Chondrocyte (in vitro differentiated cells): ENCODE results near the gene SLBP. TPM values are rescaled to one million over a fixed set of nuclear protein-coding genes. Genes with fewer than 3 reads are reported as not detected.

Source experiments
- DNase-seq: peaks from one replicate; pipeline ENCODE4 v3.0.0; 2021; ENCODE audit warnings: mixed read lengths, low spot score
- H3K27ac Mint-ChIP-seq: one replicate; pipeline ENCODE4 v1.8.0; 2021; ENCODE audit warnings: mild to moderate bottlenecking, moderate library complexity, mixed read lengths; ENCODE audit not compliant: unreplicated experiment
- H3K27me3 Mint-ChIP-seq: 2 replicates; pipeline ENCODE4 v1.8.0; 2021; ENCODE audit warnings: low read depth, mixed read lengths
- H3K36me3 Mint-ChIP-seq: 2 replicates; pipeline ENCODE4 v1.8.0; 2021; ENCODE audit warnings: low read depth, mixed read lengths
- H3K4me1 Mint-ChIP-seq: 2 replicates; pipeline ENCODE4 v1.8.0; 2021; ENCODE audit warnings: low read depth, mild to moderate bottlenecking, mixed read lengths
- H3K4me3 Mint-ChIP-seq: one replicate; pipeline ENCODE4 v1.8.0; 2021; ENCODE audit warnings: mild to moderate bottlenecking, moderate library complexity, mixed read lengths; ENCODE audit not compliant: unreplicated experiment
- H3K9me3 Mint-ChIP-seq: 2 replicates; pipeline ENCODE4 v1.8.0; 2021; ENCODE audit warnings: low read depth, mixed read lengths
- CTCF ChIP-seq: fragments of 200-600 bp; sonication (generic); IDR thresholded peaks from 2 replicates; pipeline ENCODE4 v1.5.0; 2021; ENCODE audit warnings: antibody characterized with exemption, mild to moderate bottlenecking, moderate library complexity
- total RNA-seq: library from RNA; stranded (reverse); gene quantifications from 3 replicates; pipeline ENCODE4 v1.2.1, GENCODE V29; 2021

The SLBP gene
- total RNA-seq, 1 donor from 2014 or later, result 48.7 TPM

- Mint-ChIP-seq H3K27me3 (no peaks in the 10 kb centered on the region), H3K4me1 (no peaks in the 10 kb centered on the region), H3K27ac (no peak overlapping the region), H3K4me3 (no peak overlapping the region), H3K36me3 (peaks cover 2% of the 10 kb centered on the region), H3K9me3 (no peaks in the 10 kb centered on the region)
- DNase-seq, result no peak
- TF ChIP-seq CTCF, result no peak
Measured at GRCh38 chr4:1669850-1670249, 42.3 kb downstream of the SLBP start.

- no peak for TF ChIP-seq CTCF
- Mint-ChIP-seq H3K27ac (no peak overlapping the region), H3K4me3 (no peak overlapping the region), H3K4me1 (no peaks in the 10 kb centered on the region), H3K27me3 (no peaks in the 10 kb centered on the region), H3K36me3 (peaks cover 2% of the 10 kb centered on the region), H3K9me3 (no peaks in the 10 kb centered on the region)
- DNase-seq, result no peak
Measured at GRCh38 chr4:1669270-1669669, 42.8 kb downstream of the SLBP start.

DNA sequence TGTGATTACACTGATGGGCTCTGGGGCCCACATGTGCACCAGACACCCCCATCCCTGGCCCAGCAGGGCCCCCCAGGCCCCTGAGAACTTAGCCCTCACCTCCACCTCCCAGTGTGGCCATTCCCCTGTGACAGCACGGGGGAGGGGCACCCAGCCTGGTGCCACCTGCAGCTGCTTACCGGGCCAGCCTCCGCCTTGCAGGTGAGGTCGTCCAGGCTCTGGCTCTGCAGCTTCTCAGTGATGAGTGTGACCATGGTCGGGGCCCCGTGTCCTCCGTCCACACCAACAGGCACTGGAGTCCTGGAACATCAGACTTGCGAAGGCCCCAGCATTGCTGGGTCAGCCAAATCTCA, 43.7 kb downstream of the SLBP start:
- no peaks in the 10 kb centered on the region for H3K27me3 Mint-ChIP-seq
- H3K4me3 Mint-ChIP-seq, result no peak overlapping the region
- no peak for DNase-seq

GRCh38 chr4:1667273-1667672, 44.8 kb downstream of the SLBP start:
- H3K36me3 Mint-ChIP-seq, result no peaks in the 10 kb centered on the region
- H3K9me3 Mint-ChIP-seq, result no peaks in the 10 kb centered on the region
- no peak overlapping the region for H3K4me3 Mint-ChIP-seq
- TF ChIP-seq CTCF, result no peak
- no peak overlapping the region for H3K27ac Mint-ChIP-seq
- DNase-seq, result no peak
- H3K4me1 Mint-ChIP-seq, result peaks cover 5% of the 10 kb centered on the region
- no peaks in the 10 kb centered on the region for H3K27me3 Mint-ChIP-seq

More for the DNA sequence above, 43.7 kb downstream of the SLBP start:
- no peak overlapping the region for H3K27ac Mint-ChIP-seq
- TF ChIP-seq CTCF, result no peak
- H3K36me3 Mint-ChIP-seq, result peaks cover 2% of the 10 kb centered on the region
- no peaks in the 10 kb centered on the region for H3K9me3 Mint-ChIP-seq
- H3K4me1 Mint-ChIP-seq, result peaks cover 5% of the 10 kb centered on the region

GRCh38 chr4:1666391-1666790, 45.7 kb downstream of the SLBP start:
- no peak overlapping the region for H3K27ac Mint-ChIP-seq
- no peaks in the 10 kb centered on the region for H3K9me3 Mint-ChIP-seq
- H3K4me3 Mint-ChIP-seq, result no peak overlapping the region
- peaks cover 5% of the 10 kb centered on the region for H3K4me1 Mint-ChIP-seq
- peaks cover 1% of the 10 kb centered on the region for H3K36me3 Mint-ChIP-seq
- H3K27me3 Mint-ChIP-seq, result no peaks in the 10 kb centered on the region
- DNase-seq, result no peak
- TF ChIP-seq CTCF, result no peak
